GM20000 (cell line): ENCODE data around the gene FAM187B.

Source experiments
- DNase-seq: peaks from one replicate; pipeline ENCODE4 v3.0.0; 2012; ENCODE audit warnings: low spot score
- CTCF ChIP-seq: IDR thresholded peaks from 2 replicates; pipeline ENCODE4 v1.5.1; 2012; ENCODE audit warnings: mild to moderate bottlenecking, control low read depth; ENCODE audit errors: extremely low read depth, missing control alignments

Gene FAM187B

GRCh38 chr19:35266520-35267352 is 38.2 kb upstream of the FAM187B start:
- no peak for TF ChIP-seq CTCF
- DNase-seq, result no peak

GRCh38 chr19:35265900-35266519 is 37.5 kb upstream of the FAM187B start:
- no peak for DNase-seq
- TF ChIP-seq CTCF, result no peak

GRCh38 chr19:35265126-35265899 is 36.8 kb upstream of the FAM187B start:
- no peak for TF ChIP-seq CTCF
- no peak for DNase-seq

- TF ChIP-seq CTCF, result no peak
- DNase-seq, result no peak
Observed at GRCh38 chr19:35264268-35265125, 36.0 kb upstream of the FAM187B start.

- no peak for DNase-seq
- no peak for TF ChIP-seq CTCF
Observed at GRCh38 chr19:35262101-35262761, 33.7 kb upstream of the FAM187B start.

GRCh38 chr19:35261356-35262100 is 33.0 kb upstream of the FAM187B start:
- peak; percentile 9 for DNase-seq
- no peak for TF ChIP-seq CTCF
